Measurements from ENCODE around the gene RETN. TPM values are rescaled to one million over a fixed set of nuclear protein-coding genes. Genes with fewer than 3 reads are reported as not detected.

RETN gene
- total RNA-seq, 4 donors from 2014 or later, result not detected

DNA sequence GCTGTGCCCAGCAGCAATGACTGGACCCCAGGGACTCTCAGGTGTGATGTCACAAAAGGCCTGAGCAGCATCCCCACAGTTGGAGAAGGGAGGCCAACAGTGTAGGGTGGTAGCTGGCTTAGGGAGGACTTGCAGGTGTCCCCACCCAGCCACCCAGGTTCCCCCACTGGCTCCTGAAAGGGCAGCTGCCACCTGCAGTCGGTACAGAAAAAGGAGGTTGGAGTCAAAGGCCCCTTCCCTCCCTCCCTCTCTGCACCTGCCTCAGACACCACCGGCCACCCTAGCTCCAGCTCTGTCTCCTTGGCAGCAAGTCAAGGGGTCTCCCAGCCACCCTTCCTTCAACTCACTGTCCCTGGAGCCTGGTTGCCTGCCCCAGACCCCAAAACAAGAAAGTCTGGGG lies 35.2 kb upstream of the RETN start, which contains the start of gene PCP2:
TSS of gene PCP2 (minus strand) at position 22 of the 400 bp plus-strand sequence. CDS start 262 bp downstream, outside the sequence.
- H3K27ac ChIP-seq, result no peak within 1 kb of the TSS
- intact Hi-C loops (cut with DNase I; ENCODE audit: low total_unique reads), result no loop called here
- H3K9me3 ChIP-seq, result no peaks in the 10 kb centered on the region
- H3K4me1 ChIP-seq, result peaks cover 5 to 10% of the 10 kb centered on the region in 2 donors
- peaks cover 10 to 20% of the 10 kb centered on the region in 2 donors for H3K27me3 ChIP-seq
- no peak within 1 kb of the TSS for H3K4me3 ChIP-seq
- no peak for DNase-seq
- no peaks in the 10 kb centered on the region for H3K36me3 ChIP-seq
- no peak for TF ChIP-seq POLR2A (IDR thresholded peaks at IDR 0.05)
- TF ChIP-seq, protein P1, sequence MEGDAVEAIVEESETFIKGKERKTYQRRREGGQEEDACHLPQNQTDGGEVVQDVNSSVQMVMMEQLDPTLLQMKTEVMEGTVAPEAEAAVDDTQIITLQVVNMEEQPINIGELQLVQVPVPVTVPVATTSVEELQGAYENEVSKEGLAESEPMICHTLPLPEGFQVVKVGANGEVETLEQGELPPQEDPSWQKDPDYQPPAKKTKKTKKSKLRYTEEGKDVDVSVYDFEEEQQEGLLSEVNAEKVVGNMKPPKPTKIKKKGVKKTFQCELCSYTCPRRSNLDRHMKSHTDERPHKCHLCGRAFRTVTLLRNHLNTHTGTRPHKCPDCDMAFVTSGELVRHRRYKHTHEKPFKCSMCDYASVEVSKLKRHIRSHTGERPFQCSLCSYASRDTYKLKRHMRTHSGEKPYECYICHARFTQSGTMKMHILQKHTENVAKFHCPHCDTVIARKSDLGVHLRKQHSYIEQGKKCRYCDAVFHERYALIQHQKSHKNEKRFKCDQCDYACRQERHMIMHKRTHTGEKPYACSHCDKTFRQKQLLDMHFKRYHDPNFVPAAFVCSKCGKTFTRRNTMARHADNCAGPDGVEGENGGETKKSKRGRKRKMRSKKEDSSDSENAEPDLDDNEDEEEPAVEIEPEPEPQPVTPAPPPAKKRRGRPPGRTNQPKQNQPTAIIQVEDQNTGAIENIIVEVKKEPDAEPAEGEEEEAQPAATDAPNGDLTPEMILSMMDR (IDR thresholded peaks at IDR 0.05), result no peak

DNA sequence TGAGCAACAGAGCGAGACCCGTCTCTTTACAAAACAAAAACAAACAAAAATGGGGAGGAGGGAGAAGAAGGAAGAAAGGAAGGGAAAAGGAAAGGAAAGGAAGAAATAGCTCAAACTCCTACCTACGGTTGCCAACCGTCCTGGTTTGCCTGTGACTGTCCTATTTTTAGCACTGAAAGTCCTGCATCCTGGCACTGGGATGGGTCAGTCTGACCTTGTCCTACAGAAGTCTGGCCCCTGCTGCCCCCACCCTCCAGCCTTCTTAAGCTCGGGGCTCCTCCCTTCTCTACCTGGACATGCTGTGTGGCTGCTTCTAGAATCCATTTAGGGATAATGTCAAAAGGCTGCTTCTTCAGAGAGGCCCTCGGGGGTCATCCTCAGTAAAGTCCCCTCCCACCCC lies 33.2 kb upstream of the RETN start:
- peaks cover 0 to 4% of the 10 kb centered on the region in 2 donors for H3K4me1 ChIP-seq
- no peak overlapping the region for H3K27ac ChIP-seq
- intact Hi-C loops (cut with DNase I; ENCODE audit: low total_unique reads), result no loop called here
- TF ChIP-seq, protein P1 (IDR thresholded peaks at IDR 0.05), result no peak
- TF ChIP-seq POLR2A (IDR thresholded peaks at IDR 0.05), result no peak
- no peaks in the 10 kb centered on the region for H3K36me3 ChIP-seq
- peaks cover 10 to 20% of the 10 kb centered on the region in 2 donors for H3K27me3 ChIP-seq
- no peak overlapping the region for H3K4me3 ChIP-seq
- H3K9me3 ChIP-seq, result no peaks in the 10 kb centered on the region
- DNase-seq, result no peak

DNA sequence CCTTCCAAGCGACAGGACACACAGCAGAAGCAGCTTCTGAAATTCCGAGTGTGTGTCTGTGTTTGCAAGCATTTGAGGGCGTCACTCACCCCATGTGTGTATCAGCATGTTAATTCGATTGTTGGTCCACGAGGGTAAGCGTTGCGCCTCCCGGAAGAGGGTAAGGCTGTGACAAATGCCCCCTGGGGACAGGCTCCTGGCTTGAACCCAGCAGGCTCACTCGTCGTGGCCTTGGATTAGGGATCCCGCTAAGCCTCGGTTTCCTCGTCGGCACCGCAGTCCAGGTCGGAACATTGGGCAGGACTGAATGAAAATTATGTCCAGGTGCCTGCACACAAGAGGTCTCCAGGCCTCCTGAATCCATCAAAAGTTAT lies 32.5 kb upstream of the RETN start:
- no peaks in the 10 kb centered on the region for H3K36me3 ChIP-seq
- peaks cover 10 to 20% of the 10 kb centered on the region in 2 donors for H3K27me3 ChIP-seq
- no peak overlapping the region for H3K27ac ChIP-seq
- H3K9me3 ChIP-seq, result no peaks in the 10 kb centered on the region
- H3K4me1 ChIP-seq, result no peaks in the 10 kb centered on the region
- intact Hi-C loops (cut with DNase I; ENCODE audit: low total_unique reads), result no loop called here
- DNase-seq, result no peak
- no peak overlapping the region for H3K4me3 ChIP-seq
- TF ChIP-seq POLR2A (IDR thresholded peaks at IDR 0.05), result no peak
- TF ChIP-seq, protein P1 (IDR thresholded peaks at IDR 0.05), result no peak

DNA sequence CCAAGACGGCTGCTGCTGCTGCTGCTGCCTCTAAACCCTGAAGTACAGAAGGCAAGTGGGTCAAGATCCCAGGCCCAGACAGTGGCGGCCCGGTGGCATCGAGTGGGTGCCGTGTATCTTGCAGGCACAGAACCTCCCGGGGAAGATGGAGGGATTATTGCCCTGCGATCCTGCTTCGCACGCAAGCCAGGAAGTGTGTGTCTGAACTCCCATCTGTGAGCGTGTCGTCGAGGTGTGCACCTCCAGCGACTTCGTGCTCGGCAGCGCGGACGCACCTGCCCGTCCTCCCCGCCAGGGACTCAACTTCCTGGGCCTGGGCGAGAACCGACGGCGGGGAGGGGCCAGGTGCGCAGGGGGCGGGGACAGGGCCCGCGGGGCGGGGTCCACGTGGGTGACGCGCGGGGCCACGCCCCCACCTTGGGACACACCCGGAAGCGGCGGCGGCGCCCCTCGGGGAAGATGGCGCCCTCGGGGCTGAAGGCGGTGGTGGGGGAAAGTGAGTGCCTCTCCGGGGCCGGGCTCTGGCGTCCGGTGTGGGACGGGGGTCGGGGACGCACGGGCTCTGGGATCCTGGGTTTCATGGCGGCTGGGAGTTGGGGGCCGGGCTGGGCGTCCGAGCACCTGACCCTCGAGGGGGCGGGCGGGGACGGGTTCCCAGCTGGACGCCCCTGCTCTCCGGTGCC lies 32.0 kb upstream of the RETN start, which contains the start of gene STXBP2:
TSS of gene STXBP2 (plus strand) at position 420 of the 683 bp plus-strand sequence. CDS start at position 460, 40 bp downstream.
- TF ChIP-seq, protein P1 (IDR thresholded peaks at IDR 0.05), result no peak
- peak in 1 of 2 donors; percentile 23 for TF ChIP-seq POLR2A (IDR thresholded peaks at IDR 0.05)
- Histone ChIP-seq H3K36me3 (no peaks in the 10 kb centered on the region), H3K27me3 (peaks cover 10 to 20% of the 10 kb centered on the region in 2 donors), H3K9me3 (no peaks in the 10 kb centered on the region), H3K27ac (no peak within 1 kb of the TSS), H3K4me3 (peak within 1 kb of the TSS in 1 of 2 donors; percentile 31), H3K4me1 (no peaks in the 10 kb centered on the region)
- intact Hi-C loops (cut with DNase I; ENCODE audit: low total_unique reads), result no loop called here
- peak in 1 of 2 donors; percentile 34 for DNase-seq
